Panc1 (cell line): ENCODE results near the gene PLCD1. TPM values are rescaled to one million over a fixed set of nuclear protein-coding genes. Genes with fewer than 3 reads are reported as not detected.

Experiments used
- ATAC-seq: fragments of 200-7000 bp; cut with Tn5 transposase; 2 replicates; pipeline ENCODE4 v1.9.1; 2020; ENCODE audit warnings: mild to moderate bottlenecking, moderate library complexity
- BruUV-seq: library from RNA; stranded (reverse); fragments of 400-500 nt; replicated peaks from 2 replicates; lab custom pipeline; 2021; lab: Mats Ljungman, UMichigan
- CTCF ChIA-PET: fragments of 300-600 bp; sonication (Branson Sonifier 250); formaldehyde crosslinking; loops from one replicate; lab custom pipeline; 2022; ENCODE audit warnings: antibody characterized with exemption; lab: Charles Lee
- POLR2A ChIA-PET: fragments of 300-600 bp; sonication (Branson Sonifier 250); formaldehyde crosslinking; loops from one replicate; lab custom pipeline; 2022; ENCODE audit warnings: antibody characterized with exemption; lab: Charles Lee
- DNase-seq: peaks from one replicate; pipeline ENCODE4 v3.0.0-alpha.2; 2010; ENCODE audit warnings: low read depth, low spot score
- H3K27ac ChIP-seq: 2 replicates; pipeline ENCODE4 v1.5.1; 2011; ENCODE audit warnings: mild to moderate bottlenecking, low read length, inconsistent platforms
- H3K27me3 ChIP-seq: fragments of 200-500 bp; sonication (Bioruptor generic); 2 replicates; pipeline ENCODE4 v1.6.0; 2014; ENCODE audit warnings: low read length, inconsistent platforms; ENCODE audit not compliant: control insufficient read depth, insufficient read depth
- H3K36me3 ChIP-seq: fragments of 200-500 bp; sonication (Bioruptor generic); 2 replicates; pipeline ENCODE4 v1.5.1; 2014; ENCODE audit warnings: inconsistent platforms, mild to moderate bottlenecking, low read length, moderate library complexity; ENCODE audit not compliant: control insufficient read depth, insufficient read depth
- H3K4me1 ChIP-seq: 2 replicates; pipeline ENCODE4 v1.5.1; 2011; ENCODE audit warnings: inconsistent platforms, mild to moderate bottlenecking, low read length, moderate library complexity; ENCODE audit not compliant: control insufficient read depth, insufficient read depth
- H3K4me3 ChIP-seq, 2 experiments: 2 replicates each; pipeline ENCODE4 v1.5.1; 2011 to 2012; ENCODE audit warnings: low read depth in 2 of 2, low read length in 2 of 2, mild to moderate bottlenecking in 2 of 2, inconsistent platforms in 1 of 2, moderate library complexity in 1 of 2
- H3K9me3 ChIP-seq: fragments of 200-500 bp; sonication (Bioruptor generic); 2 replicates; pipeline ENCODE4 v1.5.1; 2014; ENCODE audit warnings: low read depth, mild to moderate bottlenecking, inconsistent platforms, low read length, moderate library complexity; ENCODE audit not compliant: control insufficient read depth, insufficient read depth
- CTCF ChIP-seq: fragments of 450-650 bp; IDR thresholded peaks from 2 replicates; pipeline ENCODE4 v1.5.1; 2017; ENCODE audit warnings: mild to moderate bottlenecking
- POLR2AphosphoS5 ChIP-seq: IDR thresholded peaks from 2 replicates; pipeline ENCODE4 v1.6.1; 2012; ENCODE audit warnings: mild to moderate bottlenecking, low read depth, low read length, moderate library complexity
- REST ChIP-seq, 2 experiments: IDR thresholded peaks; 2 replicates each; pipeline ENCODE4 v1.6.1; 2011 to 2012; ENCODE audit warnings: low read depth in 2 of 2, control low read depth in 1 of 2, low read length in 1 of 2, mild to moderate bottlenecking in 1 of 2, moderate library complexity in 1 of 2; ENCODE audit not compliant: insufficient read depth in 1 of 2
- SIN3A ChIP-seq: IDR thresholded peaks from 2 replicates; pipeline ENCODE4 v1.6.1; 2012; ENCODE audit warnings: low read depth, mild to moderate bottlenecking, low read length, moderate library complexity, borderline replicate concordance; ENCODE audit not compliant: insufficient read depth
- TCF7L2 ChIP-seq: IDR thresholded peaks from 2 replicates; pipeline ENCODE4 v1.6.1; 2011; ENCODE audit warnings: mild to moderate bottlenecking, low read depth, low read length, inconsistent platforms
- in situ Hi-C: cut with HindIII; loops from 2 replicates; pipeline ENCODE4 v1.10.0; 2016; ENCODE audit warnings: low sequenced_read_pairs, low pct_unique_long_range_greater_than_20kb
- intact Hi-C: fragments of 100-400 bp; cut with micrococcal nuclease; formaldehyde crosslinking; loops from one replicate; pipeline ENCODE4 v1.10.0; 2022; ENCODE audit not compliant: unreplicated experiment
- total RNA-seq: library from RNA; stranded (reverse); gene quantifications from one replicate; pipeline ENCODE4 v1.2.1, GENCODE V29; 2021; ENCODE audit not compliant: unreplicated experiment

Gene PLCD1
- total RNA-seq, 1 experiment from 2014 or later, result 1.8 TPM

DNA sequence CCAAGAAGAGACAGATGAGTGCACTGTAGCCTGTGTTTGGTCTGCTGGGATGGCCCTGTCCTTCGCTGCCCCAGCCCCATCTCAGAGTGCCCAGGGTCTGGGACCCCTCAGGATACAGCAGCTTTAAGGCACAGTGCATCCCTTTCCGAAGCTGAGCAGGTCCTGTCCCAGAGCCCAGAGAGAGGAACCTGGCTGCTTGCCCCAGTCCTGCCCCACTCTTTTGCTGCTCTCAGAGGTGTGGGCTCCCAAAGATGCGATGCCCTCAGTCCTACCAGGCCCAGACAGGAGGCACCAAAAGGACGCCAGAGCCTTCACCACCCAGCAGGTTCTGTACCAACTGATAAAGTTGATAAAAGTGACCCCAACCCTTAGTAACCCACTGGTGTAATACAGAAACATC lies 8.2 kb downstream of the PLCD1 start:
- Histone ChIP-seq H3K36me3 (no peaks in the 10 kb centered on the region), H3K27me3 (no peaks in the 10 kb centered on the region), H3K4me1 (peaks cover 5% of the 10 kb centered on the region), H3K27ac (no peak overlapping the region), H3K9me3 (no peaks in the 10 kb centered on the region), H3K4me3 (no peak overlapping the region)
- POLR2A ChIA-PET, result no interaction called here
- TF ChIP-seq SIN3A (no peak), REST (IDR thresholded peaks at IDR 0.05; ENCODE audit: insufficient read depth in 1 of 2, low read depth in 2 of 2, low read length in 1 of 2) (no peak), TCF7L2 (no peak), CTCF (no peak), POLR2AphosphoS5 (no peak)
- in situ Hi-C loops (no loop called here), intact Hi-C loops (no loop called here)
- ATAC-seq, result no peak
- no peak for DNase-seq
- BruUV-seq, result no TSS peak
- CTCF ChIA-PET, result no interaction called here

DNA sequence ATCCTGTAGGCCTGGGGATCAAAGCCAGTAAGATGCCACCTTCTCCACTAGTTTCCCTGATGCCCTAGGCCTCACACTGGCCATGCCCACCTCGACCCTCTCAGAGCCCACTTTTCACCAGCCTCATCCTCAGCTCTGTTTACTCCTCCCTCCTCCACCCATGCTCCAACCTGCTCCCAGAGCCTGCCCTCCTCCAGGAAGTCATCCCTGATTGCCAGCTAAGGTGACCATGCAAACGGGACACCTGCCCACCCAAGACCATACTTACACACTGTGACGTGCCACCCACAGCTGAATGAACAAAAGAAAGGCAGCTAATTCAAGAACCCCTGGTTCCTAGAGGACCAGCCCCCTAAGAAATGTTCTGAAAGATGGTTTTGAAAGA lies 9.1 kb downstream of the PLCD1 start:
- no peak overlapping the region for H3K27ac ChIP-seq
- no peaks in the 10 kb centered on the region for H3K36me3 ChIP-seq
- BruUV-seq, result no TSS peak
- H3K4me3 ChIP-seq, result no peak overlapping the region
- intact Hi-C loops (no loop called here), in situ Hi-C loops (no loop called here)
- no peaks in the 10 kb centered on the region for H3K9me3 ChIP-seq
- ChIA-PET POLR2A (no interaction called here), CTCF (no interaction called here)
- no peak for TF ChIP-seq POLR2AphosphoS5
- no peak for TF ChIP-seq SIN3A
- no peaks in the 10 kb centered on the region for H3K27me3 ChIP-seq
- no peak for DNase-seq
- ATAC-seq, result no peak
- H3K4me1 ChIP-seq, result no peaks in the 10 kb centered on the region; the same call in 1 of the 2 replicates

DNA sequence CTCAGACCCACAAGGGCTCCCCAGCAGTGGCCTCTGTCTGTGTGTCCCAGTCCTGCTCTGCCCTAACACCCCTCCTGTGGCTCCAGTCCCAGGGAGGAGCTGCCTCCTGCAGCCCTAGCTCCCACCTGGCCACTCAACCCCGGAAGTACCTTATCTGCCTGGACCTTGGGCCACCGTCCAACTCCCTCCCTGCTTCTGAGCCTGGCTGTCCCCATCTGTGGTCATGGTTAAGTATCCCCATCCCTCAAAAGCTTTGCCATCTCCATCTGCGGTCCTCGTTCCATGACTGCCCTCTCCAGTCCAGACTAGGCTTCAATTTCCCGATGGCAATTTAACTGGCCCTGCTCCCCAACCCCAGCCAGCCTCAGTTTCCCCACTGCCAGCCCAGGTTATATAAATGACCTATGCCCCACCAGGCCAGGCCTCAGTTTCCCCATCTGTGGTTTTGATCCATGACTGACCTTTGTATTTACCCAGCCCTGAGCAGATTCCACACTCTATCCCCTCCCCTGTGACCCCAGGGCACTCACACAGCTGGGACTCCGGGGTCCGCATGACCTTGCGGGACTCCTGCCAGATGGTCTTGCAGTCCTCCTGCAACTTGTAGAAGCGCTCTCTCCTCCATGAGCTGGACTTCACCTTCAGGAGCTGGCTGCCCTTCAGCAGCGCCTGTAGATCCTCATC lies 9.6 kb downstream of the PLCD1 start:
- Histone ChIP-seq H3K4me1 (no peaks in the 10 kb centered on the region), H3K27ac (no peak overlapping the region), H3K36me3 (no peaks in the 10 kb centered on the region), H3K27me3 (no peaks in the 10 kb centered on the region), H3K4me3 (no peak overlapping the region), H3K9me3 (no peaks in the 10 kb centered on the region)
- TF ChIP-seq TCF7L2 (no peak), REST (IDR thresholded peaks at IDR 0.05; ENCODE audit: insufficient read depth in 1 of 2, low read depth in 2 of 2, low read length in 1 of 2) (no peak), CTCF (no peak), POLR2AphosphoS5 (no peak), SIN3A (no peak)
- in situ Hi-C loops (no loop called here), intact Hi-C loops (no loop called here)
- ChIA-PET POLR2A (no interaction called here), CTCF (no interaction called here)
- BruUV-seq, result no TSS peak
- no peak for DNase-seq
- ATAC-seq, result no peak
